HG03354 (cell line): Measurements from ENCODE around the gene TPM1.
"Not testable (repeated sequence)": the region's sequence is repeated elsewhere in the genome, so short reads cannot be mapped to it uniquely, and the experiment has no call there.

Experiments
- ATAC-seq: cut with Tn5 transposase; IDR thresholded peaks from one replicate; pipeline ENCODE4 v1.9.1; 2021; ENCODE audit warnings: mild to moderate bottlenecking; ENCODE audit not compliant: unreplicated experiment, poor library complexity, severe bottlenecking

TPM1 gene

DNA sequence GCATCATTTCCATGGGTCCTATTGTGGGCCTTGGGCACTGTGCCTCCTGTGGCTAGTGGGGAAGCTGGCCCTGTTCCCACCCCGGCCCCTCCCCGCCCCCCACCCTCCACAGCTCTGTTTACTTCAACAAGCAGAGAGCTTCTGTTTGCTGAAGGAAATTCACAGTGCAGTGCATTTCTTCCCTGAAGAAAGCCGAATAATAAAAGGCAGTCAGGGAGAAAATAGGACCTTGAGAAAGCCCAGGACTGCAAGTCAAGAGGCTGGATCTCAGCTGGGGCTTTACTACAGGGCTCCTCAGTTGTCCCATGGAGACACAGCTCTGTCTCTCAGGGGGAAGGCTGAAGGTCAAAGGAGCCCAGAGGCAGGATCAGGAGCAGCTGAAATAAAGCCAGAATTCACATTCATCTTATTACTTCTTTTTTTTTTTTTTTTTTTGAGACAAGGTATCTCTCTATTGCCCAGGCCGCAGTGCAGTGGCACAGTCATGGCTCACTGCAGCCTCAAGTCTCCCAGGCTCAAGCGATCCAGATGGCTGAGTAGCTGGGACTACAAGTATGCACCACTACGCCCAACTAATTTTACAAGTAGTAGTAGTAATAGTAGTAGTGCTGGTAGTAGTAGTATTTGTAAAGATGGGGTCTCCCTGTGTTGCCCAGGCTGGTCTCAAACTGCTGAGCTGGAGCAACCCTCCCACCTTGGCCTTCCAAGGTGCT is 46.1 kb downstream of the TPM1 start:
- no peak for ATAC-seq

DNA sequence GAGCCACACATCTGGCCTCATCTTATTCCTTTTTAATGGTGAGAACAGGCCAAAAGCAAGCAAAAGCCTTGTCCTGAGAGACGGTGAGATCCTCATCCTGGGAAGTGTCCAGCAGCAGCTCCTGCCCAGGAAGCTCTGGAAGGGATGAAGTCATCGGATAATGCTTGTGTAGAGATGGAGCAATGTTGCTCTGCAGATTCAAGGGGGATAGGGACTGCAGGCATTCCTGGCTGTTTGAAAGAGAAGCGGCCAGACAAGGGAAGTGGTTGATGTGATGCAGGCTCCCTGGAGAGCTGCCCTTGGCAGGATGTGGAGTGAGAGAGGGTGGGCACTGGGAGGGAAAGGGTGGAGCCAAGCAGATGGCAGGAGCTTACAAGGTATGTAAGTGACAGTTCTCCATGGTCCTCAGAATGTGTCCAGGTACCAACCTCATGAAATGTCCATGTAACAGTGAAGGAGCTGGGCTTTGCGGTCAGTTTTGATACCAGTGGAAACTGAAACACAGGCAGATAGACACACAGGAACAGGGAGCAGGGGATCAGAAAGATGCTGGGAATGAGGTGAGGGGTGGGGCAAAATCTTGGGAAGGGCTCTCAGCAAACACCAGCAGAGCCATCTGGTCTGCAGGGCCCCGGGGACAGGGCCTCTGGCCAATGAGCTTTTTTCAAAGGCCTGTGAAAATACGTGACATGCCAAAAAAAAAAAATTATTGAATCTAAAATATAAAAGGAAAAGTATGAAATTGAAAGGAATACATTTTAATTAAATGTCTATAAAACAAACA is 46.9 kb downstream of the TPM1 start:
- no peak for ATAC-seq

DNA sequence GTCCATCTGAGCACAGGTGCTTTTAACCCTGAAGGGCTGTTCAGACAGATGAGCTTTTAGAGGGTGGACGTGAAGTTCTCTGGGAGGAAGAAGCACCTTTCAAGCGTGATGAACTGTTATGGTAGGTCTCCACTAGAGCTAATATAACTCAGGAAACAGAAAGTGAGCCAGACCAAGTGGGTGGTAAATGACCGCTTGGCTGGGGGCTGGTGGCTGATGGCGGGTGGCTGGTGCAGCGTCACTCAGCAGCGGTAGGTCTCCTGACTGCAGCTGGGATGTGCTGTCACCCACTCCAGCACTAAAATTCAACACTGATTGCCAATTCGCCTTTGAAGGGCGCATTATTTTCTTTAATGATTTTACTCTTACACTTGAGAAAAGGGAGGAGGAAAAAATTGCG is 47.9 kb downstream of the TPM1 start:
- no peak for ATAC-seq

DNA sequence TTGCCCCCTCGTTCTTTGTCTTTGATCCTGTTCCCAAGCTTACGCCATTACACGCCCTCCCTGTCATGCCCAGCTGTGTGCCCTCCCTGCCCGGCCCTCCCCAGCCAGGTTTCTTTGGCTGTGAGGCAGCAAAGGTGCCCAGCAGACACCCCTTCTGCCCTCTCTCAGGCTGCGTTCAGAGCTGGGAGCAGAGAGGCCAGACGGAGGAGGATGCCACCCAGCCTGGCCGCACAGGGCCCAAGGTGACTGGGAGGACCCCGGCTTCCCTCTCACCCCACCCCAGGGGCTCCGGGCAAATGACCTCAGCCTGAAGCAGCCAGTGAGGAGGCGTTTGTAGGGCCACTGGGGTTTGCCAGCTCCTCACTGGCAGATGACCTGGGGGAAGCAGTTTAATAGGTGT is 48.3 kb downstream of the TPM1 start:
- ATAC-seq = no peak

DNA sequence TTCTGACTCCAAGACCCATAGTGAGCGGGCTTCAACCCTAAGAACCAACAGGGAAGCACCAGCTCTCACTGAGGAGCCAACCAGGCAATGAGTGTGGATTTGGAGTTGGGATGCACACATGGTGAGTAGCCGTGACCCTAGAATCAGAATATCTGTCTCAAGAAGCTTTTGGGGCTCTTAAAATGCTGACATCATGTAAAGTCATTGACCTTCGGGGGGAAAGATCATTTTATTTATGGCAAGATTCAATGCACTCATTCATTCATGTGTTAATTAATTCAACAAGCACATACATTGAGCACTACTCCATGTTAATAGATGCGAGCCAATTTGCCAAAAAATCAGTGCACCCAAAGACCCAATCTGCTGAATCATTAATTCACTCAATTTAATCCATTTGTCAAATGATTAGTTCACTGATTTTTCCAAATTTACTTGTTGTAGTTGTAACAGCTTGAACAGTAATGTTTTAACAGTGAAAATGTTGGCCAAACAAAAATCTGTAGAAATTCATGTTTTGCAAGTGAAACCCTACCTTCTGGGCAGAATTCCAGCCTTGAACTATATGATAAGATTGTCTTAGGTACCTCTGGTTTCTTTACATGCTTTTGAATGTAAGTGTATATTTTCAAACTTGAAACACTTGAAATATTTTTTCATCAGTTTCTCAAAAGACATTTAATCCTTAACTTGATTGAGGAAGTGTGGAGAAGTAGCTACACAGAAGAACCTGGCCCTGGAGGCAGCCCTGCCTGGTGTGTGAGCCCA is 49.3 kb downstream of the TPM1 start:
- no peak for ATAC-seq

DNA sequence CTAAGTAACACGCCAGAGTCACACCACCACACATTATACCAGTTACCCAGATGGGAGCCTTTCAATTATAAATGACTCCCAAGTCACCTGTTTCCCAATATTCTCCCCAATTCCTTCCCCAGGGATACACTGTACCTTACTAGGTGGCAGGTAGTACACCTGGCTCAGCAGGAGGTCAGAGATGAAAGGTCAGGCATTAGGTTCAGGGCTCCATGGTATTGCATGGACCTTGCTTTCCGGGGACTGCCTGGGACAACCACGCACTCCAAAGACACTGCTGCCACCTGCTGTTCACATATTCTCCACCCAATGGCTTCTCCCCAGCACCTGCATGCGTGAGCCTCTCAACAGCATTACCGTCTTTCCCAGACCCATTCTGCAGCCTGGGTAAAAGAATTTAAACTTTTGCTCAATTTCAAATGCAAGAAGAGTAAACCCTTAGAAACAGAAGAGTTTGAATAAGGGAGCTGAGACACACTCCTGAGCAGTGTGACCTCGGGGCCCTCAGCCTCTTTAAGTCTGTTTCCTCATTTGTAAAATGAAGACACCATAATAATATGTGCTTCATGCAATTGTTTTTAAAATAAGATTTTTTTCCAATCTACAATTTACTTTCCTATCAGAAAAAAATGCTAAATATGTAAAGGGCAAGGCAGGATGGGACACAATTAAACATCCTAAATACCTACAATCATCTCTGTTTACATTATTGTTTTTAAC is 51.1 kb downstream of the TPM1 start:
- ATAC-seq = peak; percentile 73

DNA sequence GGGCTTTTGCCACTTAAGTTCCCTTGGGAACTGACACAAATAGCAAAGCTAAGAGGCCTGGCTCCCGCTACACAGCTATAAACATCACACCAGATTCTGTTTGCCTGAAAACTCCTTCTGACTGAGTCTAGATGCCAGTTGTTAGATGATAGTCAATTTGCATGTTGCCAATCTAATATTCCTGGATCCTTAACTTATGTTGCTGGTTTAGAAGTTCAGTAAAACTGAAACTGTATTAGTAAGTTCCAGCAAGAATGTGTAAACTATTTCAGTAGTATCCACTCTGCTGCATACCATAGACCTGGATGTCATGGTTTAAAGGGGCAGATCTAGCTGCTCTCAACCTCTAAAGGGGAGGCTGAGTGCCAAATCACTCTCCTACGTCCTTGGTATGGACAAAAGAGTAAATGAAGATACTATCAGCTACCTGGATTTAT is 52.0 kb downstream of the TPM1 start:
- ATAC-seq = no peak

DNA sequence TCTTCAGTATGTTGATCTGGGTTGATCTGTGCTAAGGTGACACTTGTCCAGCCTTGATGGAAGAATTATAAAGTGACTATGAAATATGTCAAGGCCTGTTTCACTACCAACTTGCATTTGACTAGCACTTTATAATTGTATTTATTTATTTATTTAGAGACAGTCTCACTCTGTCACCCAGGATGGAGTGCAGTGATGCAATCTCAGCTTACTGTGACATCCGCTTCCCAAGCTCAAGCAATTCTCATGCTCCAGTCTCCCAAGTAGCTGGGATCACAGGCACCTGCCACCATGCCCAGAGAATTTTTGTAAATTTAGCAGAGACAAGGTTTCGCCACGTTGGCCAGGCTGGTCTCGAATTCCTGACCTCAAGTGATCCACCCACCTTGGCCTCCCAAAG is 53.6 kb downstream of the TPM1 start:
- ATAC-seq = no peak

DNA sequence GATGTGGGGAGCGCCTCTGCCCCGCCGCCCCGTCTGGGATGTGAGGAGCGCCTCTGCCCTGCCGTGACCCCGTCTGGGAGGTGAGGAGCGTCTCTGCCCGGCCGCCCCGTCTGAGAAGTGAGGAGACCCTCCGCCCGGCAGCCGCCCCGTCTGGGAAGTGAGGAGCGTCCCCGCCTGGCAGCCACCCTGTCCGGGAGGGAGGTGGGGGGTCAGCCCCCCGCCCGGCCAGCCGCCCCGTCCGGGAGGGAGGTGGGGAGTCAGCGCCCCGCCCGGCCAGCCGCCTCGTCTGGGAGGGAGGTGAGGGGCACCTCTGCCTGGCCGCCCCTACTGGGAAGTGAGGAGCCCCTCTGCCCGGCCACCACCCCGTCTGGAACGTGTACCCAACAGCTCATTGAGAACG is 56.4 kb downstream of the TPM1 start:
- ATAC-seq = not testable (repeated sequence)

DNA sequence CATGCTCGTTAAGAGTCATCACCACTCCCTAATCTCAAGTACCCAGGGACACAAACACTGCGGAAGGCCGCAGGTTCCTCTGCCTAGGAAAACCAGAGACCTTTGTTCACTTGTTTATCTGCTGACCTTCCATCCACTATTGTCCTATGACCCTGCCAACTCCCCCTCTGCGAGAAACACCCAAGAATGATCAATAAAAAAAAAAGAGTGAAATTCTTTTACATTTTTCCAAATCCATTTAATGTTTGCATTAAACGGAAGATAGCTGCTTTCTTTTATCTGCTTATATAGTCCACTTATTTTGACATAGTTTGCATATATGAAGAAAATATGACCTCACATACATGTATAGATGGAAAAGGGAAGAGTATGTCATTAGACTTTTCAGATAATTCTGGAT is 57.0 kb downstream of the TPM1 start:
- ATAC-seq = not testable (repeated sequence)

DNA sequence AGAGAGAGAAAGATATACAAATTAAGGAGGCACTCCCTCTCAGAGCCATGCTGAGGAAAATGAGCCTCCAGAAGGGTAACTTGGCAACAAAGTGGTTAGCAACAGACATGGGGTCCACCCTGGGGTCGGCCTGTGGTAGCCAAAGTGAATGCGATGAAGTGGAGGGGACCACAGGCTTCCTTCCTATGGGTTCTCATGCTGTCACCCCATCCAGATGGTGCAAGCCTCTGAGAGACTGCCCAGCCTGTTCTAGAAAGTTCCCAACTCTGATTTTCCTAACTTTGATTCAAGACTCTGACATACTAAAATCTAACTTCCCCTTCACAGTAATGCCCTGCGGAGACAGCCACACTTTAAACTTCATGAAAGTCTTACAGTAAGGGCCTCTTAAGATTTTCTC is 60.9 kb downstream of the TPM1 start:
- no peak for ATAC-seq

DNA sequence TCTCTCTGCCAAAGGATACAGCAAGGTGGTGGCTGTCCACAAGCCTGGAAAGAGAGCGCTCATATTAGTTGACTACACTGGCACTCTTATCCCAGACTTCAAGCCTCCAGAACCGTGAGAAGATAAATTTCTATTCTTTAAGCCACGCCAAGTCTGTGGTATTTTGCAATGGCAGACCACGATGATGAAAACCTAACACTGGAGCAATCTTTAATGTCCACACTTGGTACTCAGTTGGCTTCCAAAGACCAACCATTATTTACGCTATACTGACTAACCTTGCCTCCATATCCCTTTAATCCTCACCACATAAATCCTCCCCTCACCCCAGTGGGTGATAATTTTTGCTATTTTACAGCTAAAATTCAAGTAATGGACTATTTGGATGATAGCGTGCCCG is 62.2 kb downstream of the TPM1 start:
- no peak for ATAC-seq

DNA sequence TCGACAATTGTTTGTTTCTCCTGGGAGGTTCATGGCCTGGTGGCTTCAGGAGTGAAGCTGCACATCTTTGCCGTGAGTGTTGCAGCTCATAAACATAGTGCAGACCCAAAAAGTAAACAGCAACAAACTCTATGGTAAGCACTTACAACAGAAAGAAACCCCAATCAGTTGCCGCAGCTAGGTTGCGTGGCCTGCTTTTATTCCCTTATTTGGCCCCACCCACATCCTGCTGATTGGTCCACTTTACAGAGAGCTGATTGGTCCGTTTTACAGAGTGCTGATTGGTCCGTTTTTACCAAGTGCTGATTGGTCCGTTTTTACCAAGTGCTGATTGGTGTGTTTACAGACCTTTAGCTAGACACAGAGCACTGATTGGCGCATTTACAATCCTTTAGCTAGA is 62.8 kb downstream of the TPM1 start:
- not testable (repeated sequence) for ATAC-seq

DNA sequence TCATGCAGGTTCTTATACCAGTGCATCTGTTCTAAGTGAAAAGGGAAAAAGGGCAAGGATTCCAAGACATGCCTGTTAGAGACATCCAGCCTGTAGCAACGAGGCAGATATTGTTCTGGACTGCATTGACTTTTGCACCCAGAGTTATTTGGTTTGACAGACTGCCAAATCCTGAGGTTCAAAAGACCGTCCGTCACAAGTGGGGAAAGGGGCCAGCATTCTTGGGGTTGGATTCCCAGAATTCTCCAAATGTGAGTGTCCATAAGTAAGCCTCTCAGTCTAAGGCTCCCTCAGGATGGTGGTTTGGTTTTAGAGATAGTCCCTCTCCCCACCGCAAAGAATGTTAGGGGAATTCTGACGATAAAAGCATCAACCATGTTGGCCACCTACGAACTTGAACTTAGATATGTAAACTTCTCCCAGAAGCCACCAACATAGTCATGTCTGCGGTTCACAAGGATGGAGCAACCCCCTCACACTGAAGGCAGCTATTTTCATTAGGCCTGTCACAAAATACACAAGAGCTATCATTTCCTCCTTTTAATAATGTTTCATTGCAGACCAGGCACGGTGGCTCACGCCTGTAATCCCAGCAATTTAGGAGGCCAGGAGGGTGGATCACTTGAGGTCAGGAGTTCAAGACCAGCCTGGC is 65.5 kb downstream of the TPM1 start:
- no peak for ATAC-seq

DNA sequence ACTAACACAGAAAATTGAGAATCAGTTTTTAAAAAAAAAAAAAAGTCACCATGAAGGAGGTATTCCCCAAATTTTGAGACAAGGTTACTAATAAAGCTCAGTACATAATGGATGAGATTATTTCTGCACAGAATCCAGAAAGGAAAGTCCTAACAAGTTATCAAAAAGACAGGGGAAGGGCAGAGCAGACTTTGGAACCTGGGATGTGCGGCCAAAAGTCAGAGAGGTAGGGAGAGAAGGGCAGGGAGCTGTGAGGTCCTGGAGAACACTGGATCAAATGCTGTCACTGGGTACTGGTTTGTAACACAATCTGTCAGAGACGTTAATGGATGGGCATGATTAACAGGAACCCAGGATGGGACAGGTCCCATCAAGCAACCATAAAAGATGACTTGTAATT is 67.0 kb downstream of the TPM1 start:
- ATAC-seq = no peak

DNA sequence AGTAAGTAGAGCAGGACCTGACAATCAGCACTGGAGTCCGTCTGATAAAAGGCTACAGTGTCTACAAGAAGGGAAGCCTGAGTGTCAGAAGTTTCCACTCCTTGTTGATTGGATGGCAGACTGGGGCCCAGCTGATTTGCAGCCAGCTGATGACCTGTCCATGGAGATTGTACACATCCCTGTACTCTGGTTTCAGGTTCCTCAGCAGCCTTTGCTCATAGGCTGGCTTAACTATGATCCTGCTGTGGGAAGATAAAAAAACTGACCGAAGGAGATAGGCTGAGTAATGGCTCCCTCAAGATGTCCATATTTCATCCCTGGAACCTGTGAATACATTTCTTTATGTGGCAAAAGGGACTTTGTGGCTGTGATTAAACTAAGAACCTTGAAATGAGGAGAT is 67.4 kb downstream of the TPM1 start:
- no peak for ATAC-seq

DNA sequence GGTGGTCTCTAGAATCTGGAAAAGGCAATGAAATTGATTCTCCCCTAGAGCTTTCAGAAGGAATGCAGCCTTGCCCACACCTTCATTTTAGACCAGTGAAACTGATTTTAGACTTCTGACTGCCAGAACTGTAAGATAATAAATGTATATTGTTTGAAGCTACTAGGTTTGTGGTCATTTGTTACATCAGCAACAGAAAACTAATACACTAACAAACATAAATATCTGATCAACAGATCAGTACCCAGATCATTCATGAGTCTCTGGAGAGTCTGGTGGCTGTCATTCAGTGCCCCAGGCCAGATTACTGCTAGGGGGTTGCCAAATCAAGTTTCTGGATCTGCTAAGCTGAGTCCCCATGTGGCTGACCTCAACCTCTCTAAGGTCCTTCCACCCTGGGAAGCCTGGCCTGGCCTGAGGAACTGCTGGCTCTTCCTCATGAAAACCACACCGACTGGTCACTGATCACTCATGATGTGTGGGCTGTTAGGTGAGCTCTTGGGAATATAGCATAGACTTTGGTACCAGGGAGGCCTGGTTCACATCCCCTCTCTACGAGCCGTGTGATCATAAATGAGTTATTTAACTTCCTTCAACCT is 68.0 kb downstream of the TPM1 start:
- ATAC-seq = no peak

DNA sequence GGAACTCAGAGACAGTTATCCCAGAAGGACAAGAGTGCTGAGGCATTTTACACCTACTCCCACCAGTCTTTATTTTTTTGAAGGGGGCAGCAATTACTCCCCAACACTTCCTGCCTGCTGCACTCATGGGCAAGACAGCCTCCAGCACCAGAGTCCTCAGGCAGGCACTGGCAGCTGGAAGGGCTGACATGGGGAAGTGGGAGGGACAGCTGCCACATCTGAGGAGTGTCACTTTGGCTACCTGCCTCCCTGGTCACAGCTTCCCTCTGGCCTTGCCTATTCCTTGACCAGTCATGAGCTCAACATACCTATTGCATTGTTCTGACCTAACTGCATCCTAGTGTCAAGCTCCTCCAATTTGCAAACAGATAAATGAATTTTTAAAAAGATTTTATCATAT is 68.9 kb downstream of the TPM1 start:
- ATAC-seq = no peak

DNA sequence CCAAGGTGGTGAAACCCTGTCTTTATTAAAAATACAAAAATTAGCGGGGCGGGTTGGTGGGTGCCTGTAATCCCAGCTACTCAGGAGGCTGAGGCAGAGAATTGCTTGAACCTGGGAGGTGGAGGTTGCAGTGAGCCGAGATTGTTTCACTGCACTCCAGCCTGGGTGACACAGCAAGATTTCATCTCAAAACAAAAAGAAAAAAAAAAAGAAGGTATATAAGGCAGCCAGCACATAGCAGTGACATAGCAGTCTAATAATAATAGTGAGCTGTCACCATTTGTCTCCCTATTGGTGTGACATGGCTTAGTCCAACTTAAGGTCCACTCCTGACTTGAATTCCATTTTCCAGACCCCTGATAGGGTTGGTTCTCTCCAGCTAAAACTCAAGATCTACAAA is 70.3 kb downstream of the TPM1 start:
- ATAC-seq = no peak
